GDM1 (cell line): ENCODE results near the gene OGFR.

Experiments used
- DNase-seq: peaks from one replicate; lab custom pipeline; 2025; lab: John Stamatoyannopoulos, UW

The OGFR gene

GRCh38 chr20:62815066-62815991, 10.7 kb downstream of the OGFR start:
- DNase-seq: no peak

GRCh38 chr20:62816031-62816883, 11.6 kb downstream of the OGFR start:
- no peak for DNase-seq

GRCh38 chr20:62816884-62817873, 12.5 kb downstream of the OGFR start, which contains the start of gene COL9A3:
TSS of gene COL9A3 (plus strand) at chr20:62817050. CDS start at chr20:62817065, 15 bp downstream.
- DNase-seq: no peak

- no peak for DNase-seq
Observed at GRCh38 chr20:62817975-62818591, 13.4 kb downstream of the OGFR start.

GRCh38 chr20:62818592-62819493, 14.2 kb downstream of the OGFR start:
- no peak for DNase-seq

- DNase-seq: no peak
Observed at GRCh38 chr20:62819494-62820174, 15.0 kb downstream of the OGFR start.

GRCh38 chr20:62820208-62820961, 15.8 kb downstream of the OGFR start:
- no peak for DNase-seq

- DNase-seq: no peak
Observed at GRCh38 chr20:62820962-62821725, 16.5 kb downstream of the OGFR start.

- no peak for DNase-seq
Observed at GRCh38 chr20:62821726-62822210, 17.1 kb downstream of the OGFR start.

GRCh38 chr20:62822239-62822787, 17.7 kb downstream of the OGFR start:
- no peak for DNase-seq

GRCh38 chr20:62822788-62823651, 18.4 kb downstream of the OGFR start:
- DNase-seq: peak; percentile 58

- no peak for DNase-seq
Observed at GRCh38 chr20:62823688-62824475, 19.2 kb downstream of the OGFR start.

GRCh38 chr20:62824476-62825332, 20.1 kb downstream of the OGFR start:
- peak; percentile 37 for DNase-seq

- no peak for DNase-seq
Observed at GRCh38 chr20:62825333-62825985, 20.8 kb downstream of the OGFR start.
